ENCODE results near the gene BEST4. TPM values are rescaled to one million over a fixed set of nuclear protein-coding genes. Genes with fewer than 3 reads are reported as not detected.

The BEST4 gene
- polyA plus RNA-seq, 1 of the 3 experiments (the other 2 are of a cell fraction): 0.12 TPM

DNA sequence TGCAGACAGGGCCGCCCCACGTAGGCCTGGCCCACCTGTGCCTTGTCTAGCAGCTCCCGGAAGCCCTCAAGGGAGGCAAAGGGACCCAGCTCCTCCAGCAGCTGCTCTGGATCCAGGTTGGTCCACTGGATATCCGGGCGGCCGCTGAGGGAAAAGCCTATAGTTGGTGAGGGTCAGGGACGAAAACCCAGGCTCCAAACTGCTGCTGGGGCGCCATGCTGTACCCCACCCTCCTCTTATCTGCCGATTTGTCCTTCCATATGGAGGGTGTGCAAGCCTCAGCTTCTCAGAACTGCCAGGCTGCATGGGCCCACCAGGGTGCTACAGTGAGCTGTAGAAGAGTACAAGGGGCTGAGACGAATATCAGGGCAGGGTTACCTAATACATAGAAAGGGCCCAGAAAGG lies 42.9 kb upstream of the BEST4 start:
- Histone ChIP-seq H3K27ac (ENCODE audit: low read depth in 2 of 2, low read length in 1 of 2) (no peak overlapping the region), H3K4me2 (no peak overlapping the region), H3K9ac (no peak overlapping the region), H3F3A (replicated peaks; ENCODE audit: insufficient read depth) (no peaks in the 10 kb centered on the region), H3K4me1 (ENCODE audit: control insufficient read depth in 1 of 2, insufficient read depth in 2 of 2, low read depth in 1 of 2, low read length in 1 of 2) (peaks cover 0 to under 1% of the 10 kb centered on the region in 2 experiments; a peak in 1 of 4 replicates), H3K36me3 (replicated peaks in 1 of 2; ENCODE audit: control insufficient read depth in 1 of 2, insufficient read depth in 2 of 2, low read length in 1 of 2) (no peaks in the 10 kb centered on the region), H3K9me3 (no peaks in the 10 kb centered on the region), H3K4me3 (ENCODE audit: low read depth in 2 of 2, low read length in 1 of 2) (no peak overlapping the region), H4K20me1 (ENCODE audit: insufficient read depth) (no peaks in the 10 kb centered on the region), H3K27me3 (ENCODE audit: insufficient read depth) (no peaks in the 10 kb centered on the region), H2AFZ (ENCODE audit: low read depth) (no peak overlapping the region), H3K9me2 (no peaks in the 10 kb centered on the region), H3K79me2 (ENCODE audit: insufficient read depth) (no peaks in the 10 kb centered on the region)
- POLR2A ChIA-PET: interaction anchor here (0.9 to 1.2 kb wide), 2 partner anchors 9 to 119 kb away, joined by 3 to 4 read pairs; no protein-coding TSS in a partner anchor
- CTCF ChIA-PET: interaction anchor here (0.7 to 2.2 kb wide), 6 partner anchors 9 to 662 kb away, joined by 3 to 7 read pairs (median 4); partner anchors contain the start of genes EIF2B3, HECTD3, RNU5D-1 and UROD
- WGBS (ENCODE audit: low lambda C conversion rate): 93% methylated on average over 9 of the region's 10 CpGs
- TF ChIP-seq GABPA (IDR thresholded peaks at IDR 0.05; ENCODE audit: low read depth) (no peak), CHD2 (IDR thresholded peaks at IDR 0.05; ENCODE audit: low read length, partially characterized antibody) (no peak), MXI1 (IDR thresholded peaks at IDR 0.05; ENCODE audit: low read depth, low read length) (no peak), TAF1 (IDR thresholded peaks at IDR 0.05; ENCODE audit: borderline replicate concordance, low read depth, low read length) (no peak), YY1 (IDR thresholded peaks at IDR 0.05; ENCODE audit: low read depth) (no peak), FOSL2 (IDR thresholded peaks at IDR 0.05; ENCODE audit: borderline replicate concordance, low read depth) (no peak), FOXJ3 (CRISPR knock-in tag; IDR thresholded peaks at IDR 0.05) (no peak), RFX5 (IDR thresholded peaks at IDR 0.05; ENCODE audit: low read length) (no peak), NFIC (IDR thresholded peaks at IDR 0.05; ENCODE audit: borderline replicate concordance) (no peak), ELF1 (IDR thresholded peaks at IDR 0.05) (no peak), SMC3 (IDR thresholded peaks at IDR 0.05; ENCODE audit: low read depth, low read length) (no peak)
- TF ChIP-seq, protein P1, sequence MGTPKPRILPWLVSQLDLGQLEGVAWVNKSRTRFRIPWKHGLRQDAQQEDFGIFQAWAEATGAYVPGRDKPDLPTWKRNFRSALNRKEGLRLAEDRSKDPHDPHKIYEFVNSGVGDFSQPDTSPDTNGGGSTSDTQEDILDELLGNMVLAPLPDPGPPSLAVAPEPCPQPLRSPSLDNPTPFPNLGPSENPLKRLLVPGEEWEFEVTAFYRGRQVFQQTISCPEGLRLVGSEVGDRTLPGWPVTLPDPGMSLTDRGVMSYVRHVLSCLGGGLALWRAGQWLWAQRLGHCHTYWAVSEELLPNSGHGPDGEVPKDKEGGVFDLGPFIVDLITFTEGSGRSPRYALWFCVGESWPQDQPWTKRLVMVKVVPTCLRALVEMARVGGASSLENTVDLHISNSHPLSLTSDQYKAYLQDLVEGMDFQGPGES (IDR thresholded peaks at IDR 0.05; ENCODE audit: low read depth, low read length): no peak
- TF ChIP-seq, protein P2, sequence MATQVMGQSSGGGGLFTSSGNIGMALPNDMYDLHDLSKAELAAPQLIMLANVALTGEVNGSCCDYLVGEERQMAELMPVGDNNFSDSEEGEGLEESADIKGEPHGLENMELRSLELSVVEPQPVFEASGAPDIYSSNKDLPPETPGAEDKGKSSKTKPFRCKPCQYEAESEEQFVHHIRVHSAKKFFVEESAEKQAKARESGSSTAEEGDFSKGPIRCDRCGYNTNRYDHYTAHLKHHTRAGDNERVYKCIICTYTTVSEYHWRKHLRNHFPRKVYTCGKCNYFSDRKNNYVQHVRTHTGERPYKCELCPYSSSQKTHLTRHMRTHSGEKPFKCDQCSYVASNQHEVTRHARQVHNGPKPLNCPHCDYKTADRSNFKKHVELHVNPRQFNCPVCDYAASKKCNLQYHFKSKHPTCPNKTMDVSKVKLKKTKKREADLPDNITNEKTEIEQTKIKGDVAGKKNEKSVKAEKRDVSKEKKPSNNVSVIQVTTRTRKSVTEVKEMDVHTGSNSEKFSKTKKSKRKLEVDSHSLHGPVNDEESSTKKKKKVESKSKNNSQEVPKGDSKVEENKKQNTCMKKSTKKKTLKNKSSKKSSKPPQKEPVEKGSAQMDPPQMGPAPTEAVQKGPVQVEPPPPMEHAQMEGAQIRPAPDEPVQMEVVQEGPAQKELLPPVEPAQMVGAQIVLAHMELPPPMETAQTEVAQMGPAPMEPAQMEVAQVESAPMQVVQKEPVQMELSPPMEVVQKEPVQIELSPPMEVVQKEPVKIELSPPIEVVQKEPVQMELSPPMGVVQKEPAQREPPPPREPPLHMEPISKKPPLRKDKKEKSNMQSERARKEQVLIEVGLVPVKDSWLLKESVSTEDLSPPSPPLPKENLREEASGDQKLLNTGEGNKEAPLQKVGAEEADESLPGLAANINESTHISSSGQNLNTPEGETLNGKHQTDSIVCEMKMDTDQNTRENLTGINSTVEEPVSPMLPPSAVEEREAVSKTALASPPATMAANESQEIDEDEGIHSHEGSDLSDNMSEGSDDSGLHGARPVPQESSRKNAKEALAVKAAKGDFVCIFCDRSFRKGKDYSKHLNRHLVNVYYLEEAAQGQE (IDR thresholded peaks at IDR 0.05; ENCODE audit: low read depth, low read length): no peak
- TF ChIP-seq, protein P3, sequence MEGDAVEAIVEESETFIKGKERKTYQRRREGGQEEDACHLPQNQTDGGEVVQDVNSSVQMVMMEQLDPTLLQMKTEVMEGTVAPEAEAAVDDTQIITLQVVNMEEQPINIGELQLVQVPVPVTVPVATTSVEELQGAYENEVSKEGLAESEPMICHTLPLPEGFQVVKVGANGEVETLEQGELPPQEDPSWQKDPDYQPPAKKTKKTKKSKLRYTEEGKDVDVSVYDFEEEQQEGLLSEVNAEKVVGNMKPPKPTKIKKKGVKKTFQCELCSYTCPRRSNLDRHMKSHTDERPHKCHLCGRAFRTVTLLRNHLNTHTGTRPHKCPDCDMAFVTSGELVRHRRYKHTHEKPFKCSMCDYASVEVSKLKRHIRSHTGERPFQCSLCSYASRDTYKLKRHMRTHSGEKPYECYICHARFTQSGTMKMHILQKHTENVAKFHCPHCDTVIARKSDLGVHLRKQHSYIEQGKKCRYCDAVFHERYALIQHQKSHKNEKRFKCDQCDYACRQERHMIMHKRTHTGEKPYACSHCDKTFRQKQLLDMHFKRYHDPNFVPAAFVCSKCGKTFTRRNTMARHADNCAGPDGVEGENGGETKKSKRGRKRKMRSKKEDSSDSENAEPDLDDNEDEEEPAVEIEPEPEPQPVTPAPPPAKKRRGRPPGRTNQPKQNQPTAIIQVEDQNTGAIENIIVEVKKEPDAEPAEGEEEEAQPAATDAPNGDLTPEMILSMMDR (IDR thresholded peaks at IDR 0.05): no peak
- TF ChIP-seq, protein P4, sequence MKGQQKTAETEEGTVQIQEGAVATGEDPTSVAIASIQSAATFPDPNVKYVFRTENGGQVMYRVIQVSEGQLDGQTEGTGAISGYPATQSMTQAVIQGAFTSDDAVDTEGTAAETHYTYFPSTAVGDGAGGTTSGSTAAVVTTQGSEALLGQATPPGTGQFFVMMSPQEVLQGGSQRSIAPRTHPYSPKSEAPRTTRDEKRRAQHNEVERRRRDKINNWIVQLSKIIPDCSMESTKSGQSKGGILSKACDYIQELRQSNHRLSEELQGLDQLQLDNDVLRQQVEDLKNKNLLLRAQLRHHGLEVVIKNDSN (IDR thresholded peaks at IDR 0.05; ENCODE audit: borderline replicate concordance, low read depth): no peak
- DNase-seq: peak; percentile 25

Data from SK-N-SH (cell line).